Gastroesophageal sphincter (tissue), 3 donors: ENCODE data around the gene BBS7.

Source experiments
- EP300 ChIP-seq: sonication (generic); formaldehyde crosslinking; IDR thresholded peaks from one replicate; pipeline ENCODE4 v1.6.1; 2017; ENCODE audit warnings: antibody characterized with exemption, mild to moderate bottlenecking
- TF ChIP-seq, protein P1 (sequence below), 4 experiments: fragments of 200-600 bp in 2 of 4; fragments of 450-650 bp in 2 of 4; sonication (generic) in 1 of 4; IDR thresholded peaks; one replicate each; pipeline ENCODE4 v1.5.1; 2017 to 2019; ENCODE audit warnings: antibody characterized with exemption in 4 of 4, mild to moderate bottlenecking in 2 of 4, moderate library complexity in 2 of 4

- TF ChIP-seq, protein P1, sequence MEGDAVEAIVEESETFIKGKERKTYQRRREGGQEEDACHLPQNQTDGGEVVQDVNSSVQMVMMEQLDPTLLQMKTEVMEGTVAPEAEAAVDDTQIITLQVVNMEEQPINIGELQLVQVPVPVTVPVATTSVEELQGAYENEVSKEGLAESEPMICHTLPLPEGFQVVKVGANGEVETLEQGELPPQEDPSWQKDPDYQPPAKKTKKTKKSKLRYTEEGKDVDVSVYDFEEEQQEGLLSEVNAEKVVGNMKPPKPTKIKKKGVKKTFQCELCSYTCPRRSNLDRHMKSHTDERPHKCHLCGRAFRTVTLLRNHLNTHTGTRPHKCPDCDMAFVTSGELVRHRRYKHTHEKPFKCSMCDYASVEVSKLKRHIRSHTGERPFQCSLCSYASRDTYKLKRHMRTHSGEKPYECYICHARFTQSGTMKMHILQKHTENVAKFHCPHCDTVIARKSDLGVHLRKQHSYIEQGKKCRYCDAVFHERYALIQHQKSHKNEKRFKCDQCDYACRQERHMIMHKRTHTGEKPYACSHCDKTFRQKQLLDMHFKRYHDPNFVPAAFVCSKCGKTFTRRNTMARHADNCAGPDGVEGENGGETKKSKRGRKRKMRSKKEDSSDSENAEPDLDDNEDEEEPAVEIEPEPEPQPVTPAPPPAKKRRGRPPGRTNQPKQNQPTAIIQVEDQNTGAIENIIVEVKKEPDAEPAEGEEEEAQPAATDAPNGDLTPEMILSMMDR (IDR thresholded peaks at IDR 0.05): no peak
- no peak for TF ChIP-seq EP300
Observed at GRCh38 chr4:121794505-121795188, 75.6 kb downstream of the BBS7 start.
